Measurements from ENCODE around the gene PON2. TPM values are rescaled to one million over a fixed set of nuclear protein-coding genes. Genes with fewer than 3 reads are reported as not detected.

PON2 gene
- total RNA-seq, 1 experiment from 2014 or later: 44.0 TPM

GRCh38 chr7:95411036-95411435, 23.8 kb downstream of the PON2 start:
- H3K79me2 ChIP-seq (ENCODE audit: insufficient read depth, low read length): no peaks in the 10 kb centered on the region
- no peaks in the 10 kb centered on the region for H3K4me1 ChIP-seq (ENCODE audit: control insufficient read depth in 1 of 2, insufficient read depth in 2 of 2, low read length in 2 of 2)
- no peaks in the 10 kb centered on the region for H3K9me2 ChIP-seq (ENCODE audit: insufficient read depth)
- POLR2A ChIA-PET: no interaction called here
- intact Hi-C loops (cut with micrococcal nuclease): no loop called here
- no peak overlapping the region for H3K27ac ChIP-seq (ENCODE audit: low read depth, low read length)
- RAD21 ChIA-PET (ENCODE audit: low non-redundant PET in 1 of 2, low total read pairs in 2 of 2, uncharacterized antibody in 2 of 2, unreplicated experiment in 2 of 2): no interaction called here
- H3K4me2 ChIP-seq (ENCODE audit: low read length): no peak overlapping the region
- CTCF ChIA-PET: no interaction called here
- no peaks in the 10 kb centered on the region for H4K20me1 ChIP-seq (ENCODE audit: insufficient read depth)
- BruUV-seq (replicated peaks): no TSS peak
- no peak for ATAC-seq
- H3K9me3 ChIP-seq (ENCODE audit: control insufficient read depth in 1 of 2, insufficient read depth in 1 of 2, low read depth in 1 of 2, low read length in 2 of 2): no peaks in the 10 kb centered on the region
- no peak overlapping the region for H2AFZ ChIP-seq (ENCODE audit: low read depth, low read length, poor library complexity, severe bottlenecking)
- H3K4me3 ChIP-seq (replicated peaks in 1 of 2; ENCODE audit: low read depth in 1 of 2, low read length in 2 of 2): no peak overlapping the region
- no peak for DNase-seq (ENCODE audit: low read depth, low spot score)
- no peak for TF ChIP-seq SIN3A (IDR thresholded peaks at IDR 0.05; ENCODE audit: low read depth)
- TF ChIP-seq EGR1 (IDR thresholded peaks at IDR 0.05; ENCODE audit: low read depth): no peak
- TF ChIP-seq ZFX (IDR thresholded peaks at IDR 0.05): no peak
- TF ChIP-seq ZNF274 (IDR thresholded peaks at IDR 0.05; ENCODE audit: low read depth, low read length): no peak
- TF ChIP-seq CEBPB (IDR thresholded peaks at IDR 0.05; ENCODE audit: low read depth): no peak
- TF ChIP-seq MAX (IDR thresholded peaks at IDR 0.05): no peak
- no peak for TF ChIP-seq ZBTB33 (IDR thresholded peaks at IDR 0.05; ENCODE audit: extremely low read depth, insufficient replicate concordance, low read length)
- TF ChIP-seq REST (IDR thresholded peaks at IDR 0.05; ENCODE audit: low read depth): no peak
- no peak for TF ChIP-seq SP1 (IDR thresholded peaks at IDR 0.05; ENCODE audit: low read depth)
- no peak for TF ChIP-seq POLR2A (IDR thresholded peaks at IDR 0.05; ENCODE audit: borderline replicate concordance, extremely low read depth, insufficient read depth, insufficient read length)
- TF ChIP-seq CTCF (IDR thresholded peaks at IDR 0.05 in 2 of 3, conservative IDR thresholded peaks at IDR 0.05 in 1 of 3; ENCODE audit: borderline replicate concordance in 1 of 3, insufficient read depth in 1 of 3, low read depth in 2 of 3, low read length in 2 of 3): no peak
- no peak for TF ChIP-seq RAD21 (IDR thresholded peaks at IDR 0.05; ENCODE audit: low read depth)
- TF ChIP-seq ATF3 (IDR thresholded peaks at IDR 0.05): no peak
- TF ChIP-seq JUND (IDR thresholded peaks at IDR 0.05): no peak
- no peak for TF ChIP-seq POLR2AphosphoS5 (IDR thresholded peaks at IDR 0.05; ENCODE audit: low read depth, low read length)
- peaks cover 4 to 9% of the 10 kb centered on the region in 2 experiments; a peak in 3 of 4 replicates for H3K36me3 ChIP-seq (ENCODE audit: control insufficient read depth in 1 of 2, insufficient read depth in 2 of 2, low read length in 2 of 2)
- no peaks in the 10 kb centered on the region for H3K27me3 ChIP-seq (ENCODE audit: insufficient read depth, low read length)
- no peak overlapping the region for H3K9ac ChIP-seq (ENCODE audit: low read length)

All from HCT116 (cell line).